Stomach smooth muscle (tissue), 2 donors: ENCODE results near the gene AGGF1.

ENCODE experiments used
- H3K27ac ChIP-seq: one replicate; pipeline ENCODE4 v1.7.0; 2013; ENCODE audit warnings: mild to moderate bottlenecking, low read length, inconsistent platforms
- H3K27me3 ChIP-seq, 2 donors: one replicate each; pipeline ENCODE4 v1.7.0; 2013; ENCODE audit warnings: low read length in 2 of 2; ENCODE audit not compliant: insufficient read depth in 2 of 2, control insufficient read depth in 1 of 2
- H3K36me3 ChIP-seq, 2 donors: one replicate each; pipeline ENCODE4 v1.7.0; 2013; ENCODE audit warnings: low read length in 2 of 2; ENCODE audit not compliant: control insufficient read depth in 2 of 2, insufficient read depth in 2 of 2
- H3K4me1 ChIP-seq: one replicate; pipeline ENCODE4 v1.7.0; 2013; ENCODE audit warnings: low read length; ENCODE audit not compliant: control insufficient read depth, insufficient read depth
- H3K4me3 ChIP-seq, 2 donors: one replicate each; pipeline ENCODE4 v1.7.0; 2013; ENCODE audit warnings: low read length in 2 of 2
- H3K9ac ChIP-seq, 2 donors: one replicate each; pipeline ENCODE4 v1.7.0; 2013; ENCODE audit warnings: low read length in 2 of 2, mild to moderate bottlenecking in 1 of 2
- H3K9me3 ChIP-seq, 2 donors: one replicate each; pipeline ENCODE4 v1.7.0; 2013; ENCODE audit warnings: low read length in 2 of 2; ENCODE audit not compliant: control insufficient read depth in 2 of 2
- donor health status: healthy.
- donor health status: Pancreatic carcinoma.

Gene AGGF1

DNA sequence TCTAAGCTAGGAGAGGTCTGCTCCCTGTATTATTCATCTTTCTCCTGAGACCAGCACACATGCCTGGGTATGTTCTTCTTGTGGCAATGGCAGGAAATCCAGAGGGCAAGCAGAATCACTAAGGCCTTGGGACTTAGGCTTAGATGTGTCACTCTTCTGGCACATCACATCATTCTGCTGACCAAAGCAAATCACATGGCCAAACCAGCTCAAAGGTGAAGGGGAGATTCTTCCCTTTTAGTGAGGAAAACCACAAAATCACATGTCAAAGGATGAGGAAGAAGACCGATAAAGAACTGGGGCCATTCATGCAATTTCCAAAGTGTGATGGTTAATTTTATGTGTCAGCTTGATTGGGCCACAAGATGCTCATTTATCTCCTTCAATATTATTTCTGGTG lies 5.7 kb upstream of the AGGF1 start:
- Histone ChIP-seq H3K36me3 (no peaks in the 10 kb centered on the region), H3K27ac (no peak overlapping the region), H3K9ac (no peak overlapping the region), H3K27me3 (no peaks in the 10 kb centered on the region), H3K4me3 (no peak overlapping the region), H3K4me1 (no peaks in the 10 kb centered on the region), H3K9me3 (no peaks in the 10 kb centered on the region)

DNA sequence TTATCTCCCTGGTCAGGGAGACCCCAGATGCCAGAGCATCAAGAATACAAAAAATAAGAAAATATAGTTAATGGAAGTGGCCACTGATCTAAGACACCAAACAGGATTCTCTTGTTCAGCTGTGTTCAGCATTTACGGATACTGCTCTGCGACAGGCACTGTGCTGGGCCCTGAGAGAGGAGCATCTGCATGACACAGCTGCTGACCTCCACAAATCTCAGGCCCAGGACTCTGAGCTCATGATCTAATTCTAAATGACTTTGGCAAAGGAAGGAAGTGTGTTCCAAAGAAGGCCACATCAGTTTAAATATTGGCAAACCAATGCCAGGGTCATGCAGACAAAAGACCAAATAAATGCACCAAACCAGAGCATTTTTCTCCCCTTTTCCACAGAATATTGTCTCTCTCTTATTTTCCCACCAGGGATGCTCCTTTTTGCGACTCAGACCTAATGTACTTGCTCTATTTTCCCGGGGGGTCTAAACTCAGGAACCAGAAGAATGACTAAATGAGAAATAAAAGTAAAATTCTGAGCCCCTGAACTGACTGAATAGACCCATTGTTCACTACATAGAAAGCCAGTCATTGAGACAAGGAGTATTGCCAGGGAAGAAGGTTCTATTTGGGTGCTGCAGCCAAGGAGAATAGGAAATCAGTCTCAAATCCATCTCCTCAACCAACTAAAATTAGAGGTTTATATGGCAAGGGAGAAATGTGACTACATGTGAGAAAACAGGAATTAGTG lies 1.4 kb upstream of the AGGF1 start:
- Histone ChIP-seq H3K4me1 (peaks cover 14% of the 10 kb centered on the region), H3K36me3 (no peaks in the 10 kb centered on the region), H3K27ac (no peak overlapping the region), H3K4me3 (peak overlapping the region in 1 of 2 donors; percentile 92), H3K9ac (no peak overlapping the region), H3K9me3 (no peaks in the 10 kb centered on the region), H3K27me3 (no peaks in the 10 kb centered on the region)

DNA sequence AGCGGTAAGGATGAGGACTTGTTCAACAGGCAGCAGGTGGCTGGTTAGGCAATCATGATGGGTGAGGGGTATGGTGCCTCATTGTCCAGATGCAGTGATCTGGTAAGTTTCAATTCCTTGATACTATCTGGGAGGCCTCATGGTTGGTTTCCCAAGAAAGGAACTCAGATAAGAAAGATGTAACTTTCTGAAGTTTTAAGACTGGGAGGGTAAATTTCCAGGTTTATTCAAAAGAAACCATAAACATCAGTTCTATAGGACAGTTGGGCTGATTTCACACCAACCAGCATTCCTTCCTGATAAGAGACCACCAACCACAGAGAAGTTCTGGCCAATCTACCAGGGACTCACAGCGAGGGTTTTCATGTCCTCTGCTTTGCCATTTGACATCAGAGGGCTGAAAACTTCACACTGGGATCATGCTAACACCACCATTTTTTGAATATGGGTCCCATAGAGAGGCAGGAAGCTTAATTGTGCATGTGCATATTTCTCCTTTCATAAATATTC lies 773 bp upstream of the AGGF1 start:
- Histone ChIP-seq H3K36me3 (no peaks in the 10 kb centered on the region), H3K9ac (peak overlapping the region; percentile 60 to 89), H3K4me3 (peak overlapping the region; percentile 84 to 92), H3K27me3 (no peaks in the 10 kb centered on the region), H3K4me1 (peaks cover 14% of the 10 kb centered on the region), H3K27ac (peak overlapping the region; percentile 84), H3K9me3 (no peaks in the 10 kb centered on the region)

DNA sequence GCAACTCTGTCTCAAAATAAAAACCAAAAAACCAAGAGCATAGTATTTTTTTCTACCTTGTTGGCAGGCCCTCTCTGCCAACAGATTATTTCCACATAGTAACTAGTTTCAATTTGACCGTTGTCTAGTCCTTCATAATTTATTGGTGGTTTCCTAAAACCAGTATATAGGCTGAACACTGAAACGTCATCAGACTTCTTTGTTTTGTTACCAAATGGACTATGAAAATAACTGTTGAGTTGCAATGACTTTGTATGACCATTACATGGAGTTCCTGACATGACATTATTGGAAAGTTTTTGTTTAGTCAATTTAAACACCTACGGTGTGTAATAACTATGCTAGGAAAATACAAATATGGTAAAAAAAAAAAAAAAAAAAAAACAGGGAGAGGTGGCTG lies 1.7 kb downstream of the AGGF1 start:
- H3K27ac ChIP-seq, result no peak overlapping the region
- peaks cover 14% of the 10 kb centered on the region for H3K4me1 ChIP-seq
- H3K9ac ChIP-seq, result no peak overlapping the region
- H3K27me3 ChIP-seq, result no peaks in the 10 kb centered on the region
- peaks cover 12 to 14% of the 10 kb centered on the region in 2 donors for H3K36me3 ChIP-seq
- no peak overlapping the region for H3K4me3 ChIP-seq
- no peaks in the 10 kb centered on the region for H3K9me3 ChIP-seq

DNA sequence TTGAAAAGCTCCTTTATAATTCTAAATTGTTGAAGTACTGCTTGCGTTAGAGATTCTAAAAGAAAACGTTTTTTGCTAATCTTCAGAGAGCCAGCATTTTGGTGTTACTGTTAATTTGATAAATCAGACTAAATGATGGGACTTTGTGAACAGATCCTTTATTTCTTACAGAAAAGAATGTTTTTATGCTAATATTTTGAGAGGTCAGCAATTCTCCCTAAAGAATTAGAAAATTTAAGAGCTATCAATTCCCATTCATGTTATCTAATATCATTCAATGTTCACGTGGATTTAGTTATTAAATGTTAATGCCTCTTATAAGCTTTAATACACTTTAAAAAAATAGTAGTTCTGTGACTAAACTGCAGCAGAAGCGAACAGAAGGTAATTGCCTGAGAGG lies 2.4 kb downstream of the AGGF1 start:
- no peaks in the 10 kb centered on the region for H3K27me3 ChIP-seq
- no peak overlapping the region for H3K9ac ChIP-seq

DNA sequence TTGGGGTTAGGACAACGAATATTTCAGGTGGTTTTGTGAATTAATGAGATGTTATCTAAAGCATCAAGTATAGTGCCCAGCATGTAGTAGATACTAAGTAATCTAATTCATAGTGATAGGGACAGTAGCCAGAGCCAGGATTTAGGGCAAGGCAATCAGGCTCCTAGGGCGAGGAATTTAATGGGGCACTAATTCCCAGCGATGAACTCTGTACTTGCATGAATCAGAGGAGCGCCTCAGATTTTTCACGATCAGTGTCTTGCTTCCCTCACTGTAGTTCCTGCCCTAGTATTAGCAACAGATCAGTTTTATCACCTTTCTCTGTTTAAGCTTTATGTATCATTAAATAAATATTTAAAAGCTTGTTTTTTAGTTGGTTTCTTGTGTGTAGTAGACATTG lies 3.1 kb downstream of the AGGF1 start:
- Histone ChIP-seq H3K9ac (no peak overlapping the region), H3K4me3 (no peak overlapping the region), H3K27ac (no peak overlapping the region), H3K9me3 (no peaks in the 10 kb centered on the region), H3K27me3 (no peaks in the 10 kb centered on the region), H3K36me3 (peaks cover 13 to 22% of the 10 kb centered on the region in 2 donors), H3K4me1 (peaks cover 14% of the 10 kb centered on the region)

More for the DNA sequence above, 2.4 kb downstream of the AGGF1 start:
- no peak overlapping the region for H3K27ac ChIP-seq
- H3K4me1 ChIP-seq, result peaks cover 14% of the 10 kb centered on the region
- no peak overlapping the region for H3K4me3 ChIP-seq
- H3K9me3 ChIP-seq, result no peaks in the 10 kb centered on the region
- H3K36me3 ChIP-seq, result peaks cover 13 to 18% of the 10 kb centered on the region in 2 donors

DNA sequence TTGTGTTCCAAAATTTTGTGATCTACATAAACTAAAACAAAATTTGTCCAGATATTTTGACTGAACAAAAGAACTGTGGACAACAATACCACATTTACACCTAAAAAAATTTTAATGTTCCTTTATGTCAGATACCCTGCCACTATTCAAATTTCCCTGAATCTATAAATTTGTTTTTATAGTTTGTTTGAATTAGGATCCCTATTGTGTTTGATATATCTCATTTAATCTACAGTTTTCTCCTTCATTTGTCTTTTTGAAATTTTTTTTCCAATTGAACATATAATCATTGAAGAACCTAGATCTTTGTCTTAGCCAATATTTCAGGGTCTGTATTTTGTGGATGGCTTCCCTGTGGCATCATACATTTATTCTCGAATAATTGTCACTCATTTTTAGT lies 5.7 kb downstream of the AGGF1 start:
- no peak overlapping the region for H3K27ac ChIP-seq
- H3K27me3 ChIP-seq, result no peaks in the 10 kb centered on the region
- no peak overlapping the region for H3K4me3 ChIP-seq
- H3K4me1 ChIP-seq, result peaks cover 10% of the 10 kb centered on the region
- peaks cover 24 to 27% of the 10 kb centered on the region in 2 donors for H3K36me3 ChIP-seq
- H3K9me3 ChIP-seq, result no peaks in the 10 kb centered on the region
- H3K9ac ChIP-seq, result no peak overlapping the region

DNA sequence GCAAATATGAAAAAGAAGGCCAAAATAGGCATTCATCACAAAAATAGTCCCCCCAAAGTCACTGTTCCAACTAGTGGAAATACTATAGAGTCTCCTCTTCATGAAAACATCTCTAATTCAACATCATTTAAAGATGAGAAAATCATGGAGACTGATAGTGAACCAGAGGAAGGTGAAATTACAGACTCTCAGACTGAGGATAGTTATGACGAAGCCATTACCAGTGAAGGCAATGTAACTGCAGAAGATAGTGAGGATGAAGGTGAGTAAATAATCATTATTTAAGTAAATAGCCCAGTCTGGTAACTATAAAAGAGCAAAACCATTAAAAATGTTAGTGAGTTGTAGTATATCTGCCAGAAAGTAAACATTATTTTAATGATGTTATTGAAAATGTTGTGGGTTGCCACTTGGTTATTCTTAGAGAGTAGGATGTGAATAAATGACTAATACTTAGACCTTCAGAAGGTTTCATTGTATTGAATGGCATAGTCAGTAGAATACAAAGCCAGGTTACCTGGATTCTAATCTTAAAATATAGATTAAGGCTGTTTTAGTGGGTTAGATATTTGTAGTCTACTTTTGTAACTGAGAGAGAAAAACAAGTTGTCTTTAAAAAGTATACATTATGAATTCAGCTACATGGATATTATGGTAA lies 16.3 kb downstream of the AGGF1 start:
- Histone ChIP-seq H3K36me3 (peaks cover 4 to 21% of the 10 kb centered on the region in 2 donors), H3K4me3 (no peak overlapping the region), H3K9ac (no peak overlapping the region)

DNA sequence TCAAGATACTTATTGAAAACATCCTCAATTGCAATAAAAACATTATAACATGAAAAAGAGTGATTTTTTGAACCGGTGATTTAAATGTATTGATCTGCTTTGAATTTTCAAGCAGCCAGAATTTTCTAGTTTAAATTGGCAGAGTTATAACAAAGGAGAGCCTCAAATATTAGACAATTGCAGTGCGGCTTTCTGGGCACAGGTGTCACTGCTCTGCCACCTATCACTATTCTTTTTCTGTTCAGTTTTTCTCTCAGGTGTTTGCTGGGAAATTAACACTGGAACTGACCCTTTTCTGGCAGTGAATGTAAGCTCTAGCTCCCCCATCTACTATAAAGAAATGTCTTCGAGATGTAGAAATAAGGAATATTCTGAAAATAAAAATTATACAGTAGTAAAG lies 33.8 kb downstream of the AGGF1 start:
- no peak overlapping the region for H3K27ac ChIP-seq
- H3K27me3 ChIP-seq, result no peaks in the 10 kb centered on the region
- H3K4me1 ChIP-seq, result no peaks in the 10 kb centered on the region
- no peak overlapping the region for H3K9ac ChIP-seq
- H3K4me3 ChIP-seq, result no peak overlapping the region
- H3K9me3 ChIP-seq, result no peaks in the 10 kb centered on the region
- peaks cover 15% of the 10 kb centered on the region in 2 donors for H3K36me3 ChIP-seq

More for the DNA sequence above, 16.3 kb downstream of the AGGF1 start:
- Histone ChIP-seq H3K4me1 (no peaks in the 10 kb centered on the region), H3K27ac (no peak overlapping the region), H3K9me3 (no peaks in the 10 kb centered on the region), H3K27me3 (no peaks in the 10 kb centered on the region)

DNA sequence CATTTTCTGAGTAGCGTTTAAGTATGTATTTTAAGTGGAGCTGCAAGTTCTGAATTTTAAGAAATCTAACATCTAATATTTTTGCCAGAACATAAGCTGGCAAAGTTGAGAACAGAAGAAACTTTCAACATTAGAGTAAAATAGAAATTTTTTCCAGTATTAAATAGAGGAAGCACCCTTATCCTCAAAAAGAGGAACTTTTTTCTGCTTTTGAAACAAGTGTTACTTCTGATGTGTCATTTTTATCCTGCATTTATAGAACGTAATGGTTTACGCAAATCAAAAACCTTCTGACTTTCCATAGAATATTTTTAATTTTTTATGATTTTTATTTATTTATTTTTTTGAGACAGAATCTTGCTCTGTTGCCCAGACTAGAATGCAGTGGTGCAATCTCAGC lies 35.1 kb downstream of the AGGF1 start:
- no peak overlapping the region for H3K4me3 ChIP-seq
- H3K9ac ChIP-seq, result no peak overlapping the region
- no peaks in the 10 kb centered on the region for H3K4me1 ChIP-seq
- no peaks in the 10 kb centered on the region for H3K27me3 ChIP-seq
- no peak overlapping the region for H3K27ac ChIP-seq
- H3K36me3 ChIP-seq, result peaks cover 9 to 12% of the 10 kb centered on the region in 2 donors
- H3K9me3 ChIP-seq, result no peaks in the 10 kb centered on the region

DNA sequence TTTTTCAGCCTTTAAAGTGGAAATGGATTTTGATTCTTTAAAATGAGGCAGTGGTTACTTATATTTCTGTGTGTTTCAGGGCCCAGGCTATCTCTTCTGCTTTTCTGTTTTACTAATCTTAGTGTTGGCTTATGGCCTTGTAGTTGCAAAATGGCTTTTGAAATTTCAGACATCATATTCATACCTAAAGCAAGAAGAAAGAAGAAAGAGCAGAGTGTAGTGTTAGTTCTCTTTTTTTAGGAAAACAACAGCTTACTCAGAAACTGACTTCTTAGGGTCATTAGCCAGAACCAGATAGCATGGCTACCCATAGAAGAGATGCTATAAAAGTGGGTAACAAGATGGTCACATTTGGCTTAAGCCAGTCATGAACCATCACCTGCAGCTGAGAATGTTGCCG lies 36.0 kb downstream of the AGGF1 start:
- no peak overlapping the region for H3K4me3 ChIP-seq
- H3K9ac ChIP-seq, result no peak overlapping the region
- H3K27me3 ChIP-seq, result no peaks in the 10 kb centered on the region
- no peaks in the 10 kb centered on the region for H3K4me1 ChIP-seq
- no peaks in the 10 kb centered on the region for H3K9me3 ChIP-seq
- peaks cover 9 to 12% of the 10 kb centered on the region in 2 donors for H3K36me3 ChIP-seq
- no peak overlapping the region for H3K27ac ChIP-seq
